Measurements from ENCODE around the gene PHLPP2. TPM values are rescaled to one million over a fixed set of nuclear protein-coding genes. Genes with fewer than 3 reads are reported as not detected.
A peak's percentile ranks its signal among the peaks of the same experiment; 100 is the strongest.
"Not testable (repeated sequence)": the region's sequence is repeated elsewhere in the genome, so short reads cannot be mapped to it uniquely, and the experiment has no call there.

The PHLPP2 gene
- total RNA-seq, 1 donor from 2014 or later, result 12.5 TPM

- no peak for DNase-seq (ENCODE audit: low read depth)
Measured at GRCh38 chr16:71622088-71622487, 102.4 kb downstream of the PHLPP2 start.

- no peak for DNase-seq (ENCODE audit: low read depth)
Measured at GRCh38 chr16:71618429-71618828, 106.1 kb downstream of the PHLPP2 start.

GRCh38 chr16:71614956-71615355 is 109.5 kb downstream of the PHLPP2 start:
- not testable (repeated sequence) for DNase-seq (ENCODE audit: low read depth)

GRCh38 chr16:71610936-71611871 is 113.3 kb downstream of the PHLPP2 start:
- peak; percentile 11 for DNase-seq (ENCODE audit: low read depth)

- DNase-seq (ENCODE audit: low read depth), result no peak
Measured at GRCh38 chr16:71610447-71610846, 114.1 kb downstream of the PHLPP2 start.

GRCh38 chr16:71609066-71609465 is 115.4 kb downstream of the PHLPP2 start:
- DNase-seq (ENCODE audit: low read depth), result no peak

- no peak for DNase-seq (ENCODE audit: low read depth)
Measured at GRCh38 chr16:71600822-71601221, 123.7 kb downstream of the PHLPP2 start.

GRCh38 chr16:71598426-71598825 is 126.1 kb downstream of the PHLPP2 start:
- not testable (repeated sequence) for DNase-seq (ENCODE audit: low read depth)

GRCh38 chr16:71595340-71595826 is 129.1 kb downstream of the PHLPP2 start:
- not testable (repeated sequence) for DNase-seq (ENCODE audit: low read depth)

Other genes starting within 250 kb of the PHLPP2 start
- gene ZNF19, start 235.4 kb downstream of the PHLPP2 start, total RNA-seq, result 2.1 and 8.9 TPM in 2 replicates
- gene CHST4, start 198.3 kb downstream of the PHLPP2 start, total RNA-seq, result not detected in 2 replicates
- gene TAT, start 147.6 kb downstream of the PHLPP2 start, total RNA-seq, result not detected in 2 replicates
- gene MARVELD3, start 98.5 kb downstream of the PHLPP2 start, total RNA-seq, result 0.89 and 4.5 TPM in 2 replicates
- gene AP1G1, start 84.1 kb upstream of the PHLPP2 start, total RNA-seq, result 78.1 and 118 TPM in 2 replicates
- 16.0 and 34.2 TPM in 2 replicates for gene ATXN1L, start 121.3 kb upstream of the PHLPP2 start, total RNA-seq
- 5.7 and 7.2 TPM in 2 replicates for gene ZNF821, start 159.5 kb upstream of the PHLPP2 start, total RNA-seq
- 231 and 302 TPM in 2 replicates for gene IST1, start 170.8 kb upstream of the PHLPP2 start, total RNA-seq

Data from renal cortical epithelial cell (primary cell).